ENCODE measurements around the gene ADAMTS19.

DNA sequence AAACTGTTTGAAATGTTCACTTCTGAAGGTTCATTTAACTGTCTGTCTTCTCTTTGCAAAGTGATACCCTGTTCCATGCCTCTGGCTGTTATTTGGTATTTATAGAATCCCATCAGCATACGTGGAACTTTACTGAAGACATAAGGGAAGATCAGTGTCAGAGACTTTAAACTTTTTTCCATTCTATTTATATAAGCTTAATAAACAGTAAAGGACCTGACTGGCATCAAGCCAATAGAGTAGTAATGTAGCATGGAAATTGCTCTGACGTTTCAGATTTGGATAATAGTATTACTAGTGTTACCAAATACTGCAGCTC is 192.9 kb downstream of the ADAMTS19 start:
- TF ChIP-seq EZH2 (IDR thresholded peaks at IDR 0.05; ENCODE audit: insufficient read depth, poor library complexity, severe bottlenecking), result no peak
- no peak for TF ChIP-seq EZH2phosphoT487 (IDR thresholded peaks at IDR 0.05; ENCODE audit: insufficient read depth, low read depth)
